Measurements from ENCODE around the gene HCAR2.
"Not testable (repeated sequence)": the region's sequence is repeated elsewhere in the genome, so short reads cannot be mapped to it uniquely, and the experiment has no call there.

Gene HCAR2

DNA sequence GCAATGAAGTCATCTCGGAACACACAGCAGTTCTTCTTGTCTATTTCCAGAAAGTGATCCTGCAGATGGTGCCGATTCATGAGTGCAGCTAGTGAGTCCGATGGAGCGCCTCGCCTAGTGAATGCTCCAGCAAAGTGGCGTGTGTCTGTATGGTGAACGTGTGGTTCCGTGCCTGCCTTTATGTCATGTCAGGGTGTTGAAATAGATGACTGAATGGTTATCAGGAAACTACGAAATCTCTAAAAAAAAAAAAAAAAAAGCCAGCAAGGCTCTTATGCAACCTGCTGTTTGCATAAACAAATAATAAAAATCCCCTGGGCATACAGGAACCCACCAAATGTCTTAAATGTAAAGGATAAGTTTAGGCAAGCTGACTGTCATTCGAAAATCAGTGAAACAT, 13.5 kb upstream of the HCAR2 start, which contains the start of gene HCAR3:
HCAR3 (minus strand) TSS at position 154 of the 400 bp plus-strand sequence; CDS start at position 80, 74 bp downstream.
- not testable (repeated sequence) for DNase-seq (ENCODE audit: low read depth)

GRCh38 chr12:122715211-122715610, 12.1 kb upstream of the HCAR2 start:
- DNase-seq (ENCODE audit: low read depth) = not testable (repeated sequence)

DNA sequence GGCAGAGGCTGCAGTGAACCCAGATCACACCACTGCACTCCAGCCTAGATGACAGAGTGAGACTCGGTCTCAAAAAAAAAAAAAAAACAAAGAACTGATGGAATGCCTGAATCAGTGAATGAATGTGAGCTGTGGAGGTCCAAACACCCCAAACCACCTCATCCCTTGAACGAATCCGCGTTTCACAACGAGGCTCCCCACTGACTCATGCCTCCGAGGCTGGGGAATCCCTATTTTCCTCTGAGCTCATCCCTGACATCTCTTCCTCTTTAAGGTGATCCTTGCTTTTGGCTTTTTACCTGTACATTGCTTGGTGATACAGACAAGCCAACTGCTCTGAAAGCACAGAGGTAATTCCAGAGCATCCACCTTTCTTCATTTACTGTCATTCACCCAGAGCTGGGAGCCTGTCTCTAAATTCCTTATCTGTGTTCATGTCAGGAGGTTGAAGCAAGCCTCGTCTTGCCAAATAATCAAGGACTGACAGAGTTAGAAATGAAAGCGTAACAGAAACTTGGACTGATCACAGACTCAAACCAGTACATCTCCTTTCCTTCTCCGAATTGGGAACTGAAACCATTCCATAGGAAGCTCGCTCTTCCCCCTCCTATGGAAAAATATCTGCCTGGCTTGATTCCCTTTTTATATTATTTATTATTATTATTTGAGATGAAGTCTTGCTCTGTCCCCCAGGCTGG, 10.5 kb upstream of the HCAR2 start:
- not testable (repeated sequence) for DNase-seq (ENCODE audit: low read depth)

- DNase-seq (ENCODE audit: low read depth) = not testable (repeated sequence)
These were observed 8.1 kb upstream of the HCAR2 start for GRCh38 chr12:122711266-122711665.

GRCh38 chr12:122710341-122710740, 7.2 kb upstream of the HCAR2 start:
- DNase-seq (ENCODE audit: low read depth) = not testable (repeated sequence)

- DNase-seq (ENCODE audit: low read depth) = not testable (repeated sequence)
These were observed 6.1 kb upstream of the HCAR2 start for GRCh38 chr12:122709287-122709686.

DNA sequence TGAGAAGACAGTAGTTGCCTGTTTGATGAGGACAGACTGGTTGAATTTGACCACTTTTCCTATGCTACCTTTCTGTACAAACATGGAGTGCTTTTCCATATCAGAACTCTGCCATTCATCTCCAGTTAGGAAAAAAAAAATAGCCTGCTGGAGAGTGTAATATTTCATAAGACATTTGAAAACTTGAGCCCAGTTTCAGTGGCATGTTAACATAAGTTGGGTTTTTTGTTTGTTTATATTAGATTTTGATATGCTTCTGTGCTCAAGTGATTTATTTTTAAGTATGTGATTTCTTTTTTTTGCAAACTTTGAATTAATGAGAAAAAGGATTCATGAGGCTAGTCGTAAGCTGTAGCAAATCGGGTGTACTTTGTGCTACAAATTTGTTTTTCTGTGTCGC, 684 bp upstream of the HCAR2 start:
- not testable (repeated sequence) for DNase-seq (ENCODE audit: low read depth)

GRCh38 chr12:122701481-122701880, 1.7 kb downstream of the HCAR2 start:
- not testable (repeated sequence) for DNase-seq (ENCODE audit: low read depth)

DNA sequence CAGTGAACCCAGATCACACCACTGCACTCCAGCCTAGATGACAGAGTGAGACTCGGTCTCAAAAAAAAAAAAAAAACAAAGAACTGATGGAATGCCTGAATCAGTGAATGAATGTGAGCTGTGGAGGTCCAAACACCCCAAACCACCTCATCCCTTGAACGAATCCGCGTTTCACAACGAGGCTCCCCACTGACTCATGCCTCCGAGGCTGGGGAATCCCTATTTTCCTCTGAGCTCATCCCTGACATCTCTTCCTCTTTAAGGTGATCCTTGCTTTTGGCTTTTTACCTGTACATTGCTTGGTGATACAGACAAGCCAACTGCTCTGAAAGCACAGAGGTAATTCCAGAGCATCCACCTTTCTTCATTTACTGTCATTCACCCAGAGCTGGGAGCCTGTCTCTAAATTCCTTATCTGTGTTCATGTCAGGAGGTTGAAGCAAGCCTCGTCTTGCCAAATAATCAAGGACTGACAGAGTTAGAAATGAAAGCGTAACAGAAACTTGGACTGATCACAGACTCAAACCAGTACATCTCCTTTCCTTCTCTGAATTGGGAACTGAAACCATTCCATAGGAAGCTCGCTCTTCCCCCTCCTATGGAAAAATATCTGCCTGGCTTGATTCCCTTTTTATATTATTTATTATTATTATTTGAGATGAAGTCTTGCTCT, 3.0 kb downstream of the HCAR2 start:
- DNase-seq (ENCODE audit: low read depth) = not testable (repeated sequence)

GRCh38 chr12:122696922-122697321, 6.2 kb downstream of the HCAR2 start:
- not testable (repeated sequence) for DNase-seq (ENCODE audit: low read depth)

DNA sequence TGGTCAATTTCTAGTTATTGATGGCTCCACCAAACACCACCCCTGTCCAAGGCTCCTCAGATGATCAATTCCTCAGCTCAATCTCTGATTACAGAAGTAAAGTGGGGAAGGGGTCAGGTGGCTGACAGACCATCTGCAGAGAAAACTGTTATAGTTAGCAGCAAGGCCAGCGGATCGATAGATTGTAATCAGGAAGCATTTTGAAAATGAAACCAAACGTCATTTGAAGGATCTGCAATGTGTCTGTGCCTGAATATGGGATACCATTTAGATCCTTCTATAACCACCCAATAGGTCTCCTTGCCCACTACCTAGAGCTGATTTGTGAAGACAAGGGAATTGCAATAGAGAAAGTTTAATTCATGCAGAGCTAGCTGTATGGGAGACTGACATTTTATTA, 11.6 kb downstream of the HCAR2 start:
- DNase-seq (ENCODE audit: low read depth) = no peak

DNA sequence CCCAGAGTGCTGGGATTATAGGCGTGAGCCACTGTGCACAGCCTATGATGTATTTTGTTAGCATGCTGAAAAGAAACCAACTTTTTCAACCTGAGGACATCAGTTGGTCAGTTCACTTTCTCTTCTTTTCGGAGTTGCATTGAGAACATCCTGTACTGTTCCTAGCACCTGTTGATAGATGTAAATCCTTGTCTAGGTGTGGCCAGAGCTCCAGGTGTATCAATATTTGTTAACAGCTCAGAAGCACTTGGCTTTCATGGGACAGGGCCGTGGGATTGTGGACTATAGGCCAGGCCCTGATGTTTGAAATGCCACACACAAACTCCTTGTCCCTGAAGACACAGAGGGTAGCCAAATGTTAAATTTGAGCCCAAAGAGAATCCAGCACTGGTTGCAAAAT, 14.9 kb downstream of the HCAR2 start:
- DNase-seq (ENCODE audit: low read depth) = no peak

DNA sequence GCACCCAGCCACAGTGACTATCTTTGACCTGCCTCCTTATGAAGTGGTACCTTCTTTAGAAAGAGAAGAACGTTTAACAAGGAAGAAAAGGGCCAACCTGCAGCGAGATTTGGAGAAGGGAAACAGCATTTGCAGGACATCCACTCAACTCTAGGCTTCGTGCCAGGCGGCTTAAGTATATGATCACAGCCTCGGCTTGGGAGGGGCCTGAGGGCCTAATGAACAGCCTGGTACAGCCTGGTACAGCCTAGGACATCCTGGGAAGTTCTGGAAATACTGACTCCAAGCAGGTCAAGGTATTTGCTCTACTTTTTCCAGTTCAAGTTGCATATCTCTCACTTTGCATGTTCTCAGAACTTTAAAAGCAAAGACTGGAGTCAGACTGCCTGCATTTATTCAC, 16.1 kb downstream of the HCAR2 start:
- no peak for DNase-seq (ENCODE audit: low read depth)

GRCh38 chr12:122686538-122686937, 16.6 kb downstream of the HCAR2 start:
- DNase-seq (ENCODE audit: low read depth) = no peak

DNA sequence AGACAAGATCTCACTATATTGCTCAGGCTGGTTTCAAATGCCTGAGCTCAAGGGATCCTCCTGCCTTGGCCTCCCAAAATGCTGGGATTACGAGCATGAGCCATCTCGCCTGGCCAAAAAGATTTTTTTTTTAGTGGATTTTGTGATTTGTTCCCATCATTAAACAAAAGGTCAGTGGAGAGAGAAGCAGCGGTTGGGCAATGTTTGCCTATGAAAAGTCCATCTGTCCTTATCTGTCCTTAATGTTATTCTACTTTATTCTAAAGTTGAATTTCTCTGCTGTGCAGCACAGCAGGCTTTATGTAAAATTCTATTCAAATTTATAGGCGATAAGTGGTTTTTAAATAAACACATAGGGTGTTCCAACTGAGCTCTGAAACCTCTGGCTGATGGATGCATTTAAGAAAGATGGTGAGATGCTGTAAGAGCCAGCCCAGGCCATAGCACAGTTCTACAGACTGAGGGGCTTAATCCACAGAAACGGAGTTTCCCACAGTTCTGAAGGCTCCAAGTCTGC, 18.8 kb downstream of the HCAR2 start:
- DNase-seq (ENCODE audit: low read depth) = no peak

GRCh38 chr12:122681814-122682213, 21.3 kb downstream of the HCAR2 start:
- DNase-seq (ENCODE audit: low read depth) = no peak

GRCh38 chr12:122680989-122681388, 22.2 kb downstream of the HCAR2 start:
- DNase-seq (ENCODE audit: low read depth) = not testable (repeated sequence)

DNA sequence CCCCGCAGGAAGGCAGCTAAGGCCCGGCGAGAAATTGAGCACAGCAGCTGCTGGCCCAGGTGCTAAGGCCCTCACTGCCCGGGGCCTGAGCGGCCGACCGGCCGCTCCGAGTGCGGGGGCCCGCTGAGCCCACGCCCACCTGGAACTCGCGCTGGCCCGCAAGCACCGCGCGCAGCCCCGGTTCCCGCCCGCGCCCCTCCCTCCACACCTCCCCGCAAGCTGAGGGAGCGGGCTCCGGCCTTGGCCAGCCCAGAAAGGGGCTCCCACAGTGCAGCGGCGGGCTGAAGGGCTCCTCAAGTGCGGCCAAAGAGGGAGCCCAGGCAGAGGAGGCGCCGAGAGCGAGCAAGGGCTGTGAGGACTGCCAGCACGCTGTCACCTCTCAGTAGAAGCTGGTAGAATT, 26.4 kb downstream of the HCAR2 start:
- not testable (repeated sequence) for DNase-seq (ENCODE audit: low read depth)

DNA sequence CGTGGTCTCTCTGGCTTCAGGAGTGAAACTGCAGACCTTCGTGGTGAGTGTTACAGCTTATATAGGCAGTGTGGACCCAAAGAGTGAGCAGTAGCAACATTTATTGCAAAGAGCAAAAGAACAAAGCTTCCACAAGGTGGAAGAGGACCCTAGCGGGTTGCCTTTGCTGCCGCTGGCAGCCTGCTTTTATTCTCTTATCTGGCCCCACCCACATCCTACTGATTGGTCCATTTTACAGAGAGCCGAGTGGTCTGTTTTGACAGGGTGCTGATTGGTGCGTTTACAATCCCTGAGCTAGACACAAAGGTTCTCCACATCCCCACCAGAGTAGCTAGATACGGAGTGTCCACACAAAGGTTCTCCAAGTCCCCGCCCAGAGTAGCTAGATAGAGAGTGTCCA, 27.1 kb downstream of the HCAR2 start:
- DNase-seq (ENCODE audit: low read depth) = not testable (repeated sequence)

- no peak for DNase-seq (ENCODE audit: low read depth)
These were observed 30.6 kb downstream of the HCAR2 start for GRCh38 chr12:122672515-122672914.

GRCh38 chr12:122669397-122670070, 33.6 kb downstream of the HCAR2 start:
- no peak for DNase-seq (ENCODE audit: low read depth)

DNA sequence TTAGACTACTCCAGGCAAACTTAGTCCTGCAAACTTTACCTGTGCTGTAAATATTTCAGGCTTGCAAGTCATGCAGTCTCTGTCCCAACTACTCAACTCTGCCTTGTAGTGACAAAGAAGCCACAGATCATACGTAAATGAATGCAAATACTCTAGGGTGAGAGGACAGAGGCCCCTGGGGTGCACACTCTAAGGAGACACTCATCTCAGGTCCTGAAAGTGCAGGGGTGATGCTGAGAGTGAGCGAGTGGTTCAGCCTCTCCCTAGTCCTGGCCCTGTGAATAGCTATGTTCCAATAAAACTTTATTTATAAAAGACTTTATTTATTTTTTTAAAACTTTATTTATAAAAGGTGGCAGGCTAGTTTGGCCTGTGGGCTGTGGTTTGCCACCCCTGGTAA, 34.9 kb downstream of the HCAR2 start:
- DNase-seq (ENCODE audit: low read depth) = no peak

DNA sequence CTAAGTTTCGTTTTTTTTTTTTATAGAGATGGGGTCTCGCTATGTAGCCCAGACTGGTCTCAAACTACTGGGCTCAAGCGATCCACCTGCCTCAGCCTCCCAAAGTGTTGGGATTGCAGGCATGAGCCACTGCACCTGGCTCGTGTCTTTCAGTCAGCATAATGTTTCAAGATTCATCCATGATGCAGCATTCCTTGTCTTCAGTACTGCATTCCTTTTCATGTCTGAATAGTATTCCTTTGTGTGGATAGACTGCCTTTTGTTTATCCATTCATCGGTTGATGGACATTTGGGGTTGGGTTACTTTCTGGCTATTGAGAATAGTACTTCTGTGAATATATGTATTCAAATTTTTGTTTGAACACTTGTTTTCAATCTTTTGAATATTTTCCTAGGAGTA, 37.4 kb downstream of the HCAR2 start:
- DNase-seq (ENCODE audit: low read depth) = no peak
